OCI-LY1 (cell line): ENCODE results near the gene PI4KB.

Experiments used
- H2AFZ ChIP-seq: fragments of 200-600 bp; sonication (generic), shearing (Covaris generic); 2 replicates; pipeline ENCODE4 v1.6.0; 2014; ENCODE audit warnings: antibody characterized with exemption, mild to moderate bottlenecking, low read length
- H3F3A ChIP-seq: fragments of 200-600 bp; sonication (generic), shearing (Covaris generic); 2 replicates; pipeline ENCODE4 v1.6.0; 2014; ENCODE audit warnings: mild to moderate bottlenecking, antibody characterized with exemption, low read length, moderate library complexity; ENCODE audit not compliant: insufficient read depth
- H3K27ac ChIP-seq: fragments of 200-600 bp; sonication (generic); 2 replicates; pipeline ENCODE4 v1.5.1; 2014; ENCODE audit warnings: low read length, mixed run types, mild to moderate bottlenecking, low read depth; ENCODE audit not compliant: poor library complexity, severe bottlenecking
- H3K27me3 ChIP-seq: fragments of 200-600 bp; sonication (generic); 2 replicates; pipeline ENCODE4 v1.6.0; 2014; ENCODE audit warnings: antibody characterized with exemption, mild to moderate bottlenecking, low read length, moderate library complexity; ENCODE audit not compliant: insufficient read depth
- H3K36me3 ChIP-seq: fragments of 200-600 bp; sonication (generic); 2 replicates; pipeline ENCODE4 v1.6.1; 2014; ENCODE audit warnings: mild to moderate bottlenecking, antibody characterized with exemption, low read length, moderate library complexity, mixed read lengths; ENCODE audit not compliant: insufficient read depth
- H3K4me1 ChIP-seq: fragments of 200-600 bp; sonication (generic); 2 replicates; pipeline ENCODE4 v1.5.1; 2014; ENCODE audit warnings: mild to moderate bottlenecking, low read length, moderate library complexity; ENCODE audit not compliant: insufficient read depth, severe bottlenecking
- H3K4me2 ChIP-seq: fragments of 200-600 bp; sonication (generic), shearing (Covaris generic); 2 replicates; pipeline ENCODE4 v1.6.1; 2014; ENCODE audit warnings: low read length
- H3K4me3 ChIP-seq: fragments of 200-600 bp; sonication (generic); 2 replicates; pipeline ENCODE4 v1.5.1; 2014; ENCODE audit warnings: low read length, low read depth, mild to moderate bottlenecking, mixed read lengths; ENCODE audit not compliant: poor library complexity, severe bottlenecking
- H3K79me2 ChIP-seq: fragments of 200-600 bp; shearing (Covaris generic); 2 replicates; pipeline ENCODE4 v1.6.1; 2016; ENCODE audit warnings: mixed run types, low read length, mixed read lengths; ENCODE audit not compliant: insufficient read depth
- H3K9ac ChIP-seq: fragments of 200-600 bp; sonication (generic), shearing (Covaris generic); 2 replicates; pipeline ENCODE4 v1.6.1; 2014; ENCODE audit warnings: mild to moderate bottlenecking, low read length, mixed read lengths
- H3K9me2 ChIP-seq: fragments of 200-600 bp; sonication (generic), shearing (Covaris generic); 2 replicates; pipeline ENCODE4 v1.6.1; 2014; ENCODE audit warnings: low read depth, mild to moderate bottlenecking, low read length, mixed read lengths
- H3K9me3 ChIP-seq: fragments of 200-600 bp; shearing (Covaris generic); 2 replicates; pipeline ENCODE4 v1.6.1; 2014; ENCODE audit warnings: low read length, mixed read lengths
- H4K20me1 ChIP-seq: fragments of 200-600 bp; sonication (generic), shearing (Covaris generic); 2 replicates; pipeline ENCODE4 v1.6.0; 2016; ENCODE audit warnings: mild to moderate bottlenecking, low read length; ENCODE audit not compliant: insufficient read depth
- CTCF ChIP-seq: fragments of 200-600 bp; sonication (generic), shearing (Covaris generic); IDR thresholded peaks from 2 replicates; pipeline ENCODE4 v1.5.1; 2017; ENCODE audit warnings: mild to moderate bottlenecking, antibody characterized with exemption, low read length, moderate library complexity, mixed read lengths
- EZH2 ChIP-seq: fragments of 200-600 bp; sonication (generic), shearing (Covaris generic); IDR thresholded peaks from 2 replicates; pipeline ENCODE4 v1.8.0; 2017; ENCODE audit warnings: borderline replicate concordance, mixed run types, mild to moderate bottlenecking, antibody characterized with exemption, low read length, moderate library complexity, mixed read lengths

PI4KB gene

GRCh38 chr1:151294742-151295462, 32.3 kb downstream of the PI4KB start:
- Histone ChIP-seq H3K27ac (no peak overlapping the region), H3K9me3 (no peaks in the 10 kb centered on the region), H3K4me1 (no peaks in the 10 kb centered on the region), H3K27me3 (no peaks in the 10 kb centered on the region), H3K9me2 (no peaks in the 10 kb centered on the region), H3K79me2 (no peaks in the 10 kb centered on the region), H4K20me1 (no peaks in the 10 kb centered on the region), H3K4me2 (no peak overlapping the region), H3K4me3 (no peak overlapping the region), H2AFZ (no peak overlapping the region), H3K9ac (no peak overlapping the region), H3K36me3 (peaks cover 86% of the 10 kb centered on the region), H3F3A (no peaks in the 10 kb centered on the region; the same call in 1 of the 2 replicates)
- TF ChIP-seq EZH2 (no peak), CTCF (no peak)

- no peaks in the 10 kb centered on the region for H3K9me3 ChIP-seq
- peaks cover 87% of the 10 kb centered on the region for H3K36me3 ChIP-seq
- H4K20me1 ChIP-seq: no peaks in the 10 kb centered on the region
- H2AFZ ChIP-seq: no peak overlapping the region
- H3K9ac ChIP-seq: no peak overlapping the region
- H3K4me2 ChIP-seq: no peak overlapping the region
- no peaks in the 10 kb centered on the region for H3K27me3 ChIP-seq
- H3K4me1 ChIP-seq: no peaks in the 10 kb centered on the region
- no peaks in the 10 kb centered on the region; the same call in 1 of the 2 replicates for H3F3A ChIP-seq
- no peaks in the 10 kb centered on the region for H3K79me2 ChIP-seq
- no peak overlapping the region for H3K4me3 ChIP-seq
- H3K27ac ChIP-seq: no peak overlapping the region
- TF ChIP-seq EZH2 (no peak), CTCF (no peak)
- H3K9me2 ChIP-seq: no peaks in the 10 kb centered on the region
Measured at GRCh38 chr1:151293093-151293492, 34.1 kb downstream of the PI4KB start.

GRCh38 chr1:151292207-151293030, 34.8 kb downstream of the PI4KB start:
- Histone ChIP-seq H3K79me2 (no peaks in the 10 kb centered on the region), H2AFZ (no peak overlapping the region), H3K9ac (no peak overlapping the region), H3K9me2 (no peaks in the 10 kb centered on the region), H3K4me3 (no peak overlapping the region), H3F3A (no peaks in the 10 kb centered on the region; the same call in 1 of the 2 replicates), H3K36me3 (peaks cover 87% of the 10 kb centered on the region), H3K27ac (no peak overlapping the region), H3K4me2 (no peak overlapping the region), H3K9me3 (no peaks in the 10 kb centered on the region), H3K27me3 (no peaks in the 10 kb centered on the region), H3K4me1 (no peaks in the 10 kb centered on the region), H4K20me1 (no peaks in the 10 kb centered on the region)
- TF ChIP-seq EZH2 (no peak), CTCF (no peak)
